Measurements from ENCODE around the gene CFAP206. TPM values are rescaled to one million over a fixed set of nuclear protein-coding genes. Genes with fewer than 3 reads are reported as not detected.

CFAP206 gene
- total and polyA plus RNA-seq, 2 donors (not counting 3 experiments of a cell fraction or from before 2014, with no cell fraction given): 0.15 to 0.20 TPM

- no peak overlapping the region for H3K9ac ChIP-seq (replicated peaks; ENCODE audit: extremely low read depth, insufficient read depth, low read length)
- TF ChIP-seq MAX (IDR thresholded peaks at IDR 0.05; ENCODE audit: insufficient read depth, insufficient read length) (no peak), JUN (IDR thresholded peaks at IDR 0.05; ENCODE audit: borderline replicate concordance, insufficient read depth, insufficient read length, low read depth) (no peak), EZH2 (IDR thresholded peaks at IDR 0.05; ENCODE audit: borderline replicate concordance, low read depth, low read length, severe bottlenecking) (no peak), MYC (IDR thresholded peaks at IDR 0.05; ENCODE audit: low read depth, low read length) (no peak), POLR2AphosphoS5 (IDR thresholded peaks at IDR 0.05; ENCODE audit: insufficient read depth, low read depth, low read length) (no peak), POLR2A (IDR thresholded peaks at IDR 0.05; ENCODE audit: low read depth, low read length) (no peak), CTCF (IDR thresholded peaks at IDR 0.05; ENCODE audit: extremely low read depth in 1 of 2, insufficient read depth in 1 of 2, low read depth in 1 of 2, low read length in 2 of 2) (no peak), FOS (IDR thresholded peaks at IDR 0.05; ENCODE audit: borderline replicate concordance, insufficient read depth, low read length) (no peak), GATA2 (IDR thresholded peaks at IDR 0.05; ENCODE audit: insufficient read depth, insufficient read length, low read depth, low read length) (no peak)
- DNase-seq (ENCODE audit: low read depth, low spot score) (no peak), FAIRE-seq (no peak)
- ChIA-PET CTCF (no interaction called here), POLR2A (no interaction called here)
- H3K9me3 ChIP-seq (replicated peaks; ENCODE audit: control insufficient read depth, insufficient read depth, low read length): no peaks in the 10 kb centered on the region
- no peaks in the 10 kb centered on the region for H3K79me2 ChIP-seq (ENCODE audit: control insufficient read depth, insufficient read depth, low read length)
- BruUV-seq (replicated peaks): no TSS peak
- H3K27me3 ChIP-seq (ENCODE audit: control insufficient read depth in 2 of 2, insufficient read depth in 2 of 2, low read length in 2 of 2): no peaks in the 10 kb centered on the region
- intact Hi-C loops (cut with micrococcal nuclease) (no loop called here), dilution Hi-C loops (cut with MboI; ENCODE audit: extremely low pct_ligation_motif_present, low sequenced_read_pairs) (no loop called here)
- H3K9me1 ChIP-seq (replicated peaks; ENCODE audit: control insufficient read depth, extremely low read depth, insufficient read depth, low read length): no peaks in the 10 kb centered on the region
- H3K4me2 ChIP-seq (ENCODE audit: insufficient read depth, low read length): no peak overlapping the region
- H2AFZ ChIP-seq (ENCODE audit: low read depth, low read length): no peak overlapping the region
- H3K4me1 ChIP-seq (ENCODE audit: control insufficient read depth, extremely low read depth, insufficient read depth, low read length): no peaks in the 10 kb centered on the region
- no peaks in the 10 kb centered on the region for H3K36me3 ChIP-seq (ENCODE audit: control insufficient read depth in 2 of 2, extremely low read depth in 1 of 2, insufficient read depth in 2 of 2, low read length in 2 of 2)
- no peak overlapping the region for H3K27ac ChIP-seq (ENCODE audit: insufficient read depth, low read depth, low read length)
- no peaks in the 10 kb centered on the region for H4K20me1 ChIP-seq (replicated peaks; ENCODE audit: control insufficient read depth, extremely low read depth, insufficient read depth, low read length)
- no peak overlapping the region for H3K4me3 ChIP-seq (replicated peaks in 1 of 3; ENCODE audit: insufficient read depth in 1 of 3, low read depth in 1 of 3, low read length in 3 of 3)
These were observed 11.5 kb downstream of the CFAP206 start for GRCh38 chr6:87419266-87419665.

All from endothelial cell of umbilical vein (primary cell).